GM12878 (cell line): ENCODE measurements around the gene ICA1L. TPM values are rescaled to one million over a fixed set of nuclear protein-coding genes. Genes with fewer than 3 reads are reported as not detected.
A peak's percentile ranks its signal among the peaks of the same experiment; 100 is the strongest.

ENCODE experiments used
- CREB1 ChIP-seq: IDR thresholded peaks from 2 replicates; pipeline ENCODE4 v1.6.1; 2012; ENCODE audit warnings: low read depth, mild to moderate bottlenecking, inconsistent platforms
- EZH2 ChIP-seq: IDR thresholded peaks from 2 replicates; pipeline ENCODE4 v1.6.1; 2012; ENCODE audit warnings: low read depth, mild to moderate bottlenecking, control low read depth, inconsistent platforms, low read length, borderline replicate concordance; ENCODE audit not compliant: control insufficient read depth
- IKZF1 ChIP-seq: fragments of 450-650 bp; conservative IDR thresholded peaks from 2 replicates; pipeline ENCODE4 v1.6.1; 2017; ENCODE audit warnings: antibody characterized with exemption, mild to moderate bottlenecking
- IKZF2 ChIP-seq, 2 experiments: fragments of 450-650 bp; IDR thresholded peaks; 2 replicates each; pipeline ENCODE4 v1.6.1; 2017; ENCODE audit warnings: mild to moderate bottlenecking in 2 of 2, moderate library complexity in 2 of 2
- JUND ChIP-seq: IDR thresholded peaks from 2 replicates; pipeline ENCODE4 v1.6.1; 2012; ENCODE audit warnings: low read depth, mild to moderate bottlenecking, low read length, improper control_type of control experiment, moderate library complexity
- KDM1A ChIP-seq: fragments of 200-600 bp; sonication (generic); IDR thresholded peaks from 2 replicates; pipeline ENCODE4 v1.6.1; 2016; ENCODE audit warnings: borderline replicate concordance
- MTA2 ChIP-seq: fragments of 450-650 bp; IDR thresholded peaks from 2 replicates; pipeline ENCODE4 v1.6.1; 2016; ENCODE audit warnings: low read depth, mild to moderate bottlenecking, moderate library complexity
- MYC ChIP-seq: IDR thresholded peaks from 2 replicates; pipeline ENCODE4 v1.6.1; 2011; ENCODE audit warnings: mild to moderate bottlenecking, low read length, moderate library complexity, inconsistent platforms; ENCODE audit not compliant: insufficient read depth, insufficient replicate concordance, insufficient read length, severe bottlenecking
- NBN ChIP-seq: fragments of 450-650 bp; IDR thresholded peaks from 2 replicates; pipeline ENCODE4 v1.6.1; 2016
- SP1 ChIP-seq: IDR thresholded peaks from one replicate; pipeline ENCODE4 v1.6.1; 2011; ENCODE audit warnings: low read depth, low read length
- STAT3 ChIP-seq: IDR thresholded peaks from 2 replicates; pipeline ENCODE4 v1.6.1; 2011; ENCODE audit warnings: low read depth, low read length, improper control_type of control experiment
- YBX1 ChIP-seq: fragments of 450-650 bp; IDR thresholded peaks from 2 replicates; pipeline ENCODE4 v1.6.1; 2016; ENCODE audit warnings: antibody characterized with exemption
- ZBED1 ChIP-seq: IDR thresholded peaks from 2 replicates; pipeline ENCODE4 v1.6.1; 2016; ENCODE audit warnings: borderline replicate concordance
- ZNF622 ChIP-seq: fragments of 450-650 bp; IDR thresholded peaks from 2 replicates; pipeline ENCODE4 v1.6.1; 2017; ENCODE audit warnings: mild to moderate bottlenecking, inconsistent platforms
- polyA plus RNA-seq, 11 experiments: library from polyadenylated mRNA; depleted of rRNA in 4 of 11; unstranded in 6 of 11; stranded (reverse) in 5 of 11; fragments of >200 nt; fragmentation: Nextera tagmentation in 4 of 11; fragmentation: Illumina TruSeq in 1 of 11; extraction: Ambion mirVana in 4 of 11; extraction: Trizol in 1 of 11; gene quantifications; 1 replicate in 1 of 11; 2 replicates in 10 of 11; pipeline versions ENCODE4 v1.2.1 to v1.2.3, GENCODE V29; 2011 to 2016; ENCODE audit warnings: inconsistent platforms in 2 of 11, missing spikeins in 2 of 11, low read depth in 1 of 11
- total RNA-seq, 4 experiments: library from RNA; depleted of rRNA in 3 of 4; stranded (reverse); fragments of >200 nt in 3 of 4; fragmentation: Illumina TruSeq in 1 of 4; extraction: Trizol in 1 of 4; gene quantifications; 2 replicates each; pipeline versions ENCODE4 v1.2.1 to v1.2.3, GENCODE V29; 2013 to 2021
- TF ChIP-seq, protein P1 (sequence below): fragments of 450-650 bp; formaldehyde crosslinking; IDR thresholded peaks from 2 replicates; pipeline ENCODE4 v1.4.0; 2020; ENCODE audit warnings: mild to moderate bottlenecking, moderate library complexity
- TF ChIP-seq, protein P2 (sequence below): IDR thresholded peaks from 2 replicates; pipeline ENCODE4 v1.6.1; 2011; ENCODE audit warnings: low read depth, mild to moderate bottlenecking, low read length, moderate library complexity, borderline replicate concordance; ENCODE audit errors: extremely low read depth
- TF ChIP-seq, protein P3 (sequence below): IDR thresholded peaks from 2 replicates; pipeline ENCODE4 v1.6.1; 2012; ENCODE audit warnings: mild to moderate bottlenecking, low read depth, low read length
- TF ChIP-seq, protein P4 (sequence below): fragments of 450-650 bp; IDR thresholded peaks from 2 replicates; pipeline ENCODE4 v1.6.1; 2017; ENCODE audit warnings: mild to moderate bottlenecking, moderate library complexity

Gene ICA1L
- total and polyA plus RNA-seq, 10 of the 15 experiments (the other 5 are each of a cell fraction or from before 2014, with no cell fraction given), result 0.85 to 7.4 (median 3.6) TPM

DNA sequence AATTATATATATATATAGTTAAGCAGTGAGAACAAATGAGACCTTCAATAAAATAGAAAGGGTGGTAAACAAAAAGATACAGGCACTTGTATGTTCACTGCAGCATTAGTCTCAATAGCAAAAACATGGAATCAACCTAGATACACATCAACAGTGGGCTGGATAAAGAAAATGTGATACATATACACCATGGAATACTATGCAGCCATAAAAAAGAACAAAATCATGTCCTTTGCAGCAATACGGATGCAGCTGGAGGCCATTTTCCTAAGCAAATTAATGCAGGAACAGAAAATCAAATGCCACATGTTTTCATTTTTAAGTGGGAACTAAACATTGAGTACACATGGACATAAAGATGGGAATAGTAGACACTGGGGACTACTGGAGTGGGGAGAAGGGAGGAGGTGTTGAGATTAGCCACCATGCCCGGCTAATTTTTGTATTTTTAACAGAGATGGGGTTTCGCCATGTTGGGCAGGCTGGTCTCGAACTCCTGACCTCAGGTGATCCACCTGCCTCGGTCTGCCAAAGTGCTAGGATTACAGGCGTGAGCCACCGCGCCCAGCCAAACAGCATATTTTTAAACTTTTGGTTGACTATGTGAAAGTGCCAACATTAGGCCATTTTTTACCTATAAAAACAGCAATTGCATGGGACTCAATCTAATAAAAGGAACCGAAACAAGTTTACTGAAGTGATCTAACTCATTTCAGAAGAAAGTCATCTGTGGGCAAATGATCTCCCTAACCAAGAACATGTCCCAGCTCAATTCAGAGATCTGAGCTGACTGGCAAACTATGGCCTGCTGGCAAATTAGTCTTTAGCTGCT is 23.7 kb downstream of the ICA1L start (continued):
- TF ChIP-seq ZNF622 (no peak), SP1 (no peak), ZBED1 (no peak), YBX1 (no peak), JUND (0 out of 2 replicates have a peak, but pooled peaks have one; percentile 51), NBN (peak; percentile 69; the same call in 1 of the 2 replicates), IKZF2 (IDR thresholded peaks at IDR 0.05) (peak; percentile 44 to 76; a peak in 3 of 4 replicates), MYC (no peak), EZH2 (no peak), MTA2 (peak; percentile 82), STAT3 (no peak; the same call in 1 of the 2 replicates), CREB1 (no peak), IKZF1 (peak; percentile 55), KDM1A (no peak)
- TF ChIP-seq, protein P1, sequence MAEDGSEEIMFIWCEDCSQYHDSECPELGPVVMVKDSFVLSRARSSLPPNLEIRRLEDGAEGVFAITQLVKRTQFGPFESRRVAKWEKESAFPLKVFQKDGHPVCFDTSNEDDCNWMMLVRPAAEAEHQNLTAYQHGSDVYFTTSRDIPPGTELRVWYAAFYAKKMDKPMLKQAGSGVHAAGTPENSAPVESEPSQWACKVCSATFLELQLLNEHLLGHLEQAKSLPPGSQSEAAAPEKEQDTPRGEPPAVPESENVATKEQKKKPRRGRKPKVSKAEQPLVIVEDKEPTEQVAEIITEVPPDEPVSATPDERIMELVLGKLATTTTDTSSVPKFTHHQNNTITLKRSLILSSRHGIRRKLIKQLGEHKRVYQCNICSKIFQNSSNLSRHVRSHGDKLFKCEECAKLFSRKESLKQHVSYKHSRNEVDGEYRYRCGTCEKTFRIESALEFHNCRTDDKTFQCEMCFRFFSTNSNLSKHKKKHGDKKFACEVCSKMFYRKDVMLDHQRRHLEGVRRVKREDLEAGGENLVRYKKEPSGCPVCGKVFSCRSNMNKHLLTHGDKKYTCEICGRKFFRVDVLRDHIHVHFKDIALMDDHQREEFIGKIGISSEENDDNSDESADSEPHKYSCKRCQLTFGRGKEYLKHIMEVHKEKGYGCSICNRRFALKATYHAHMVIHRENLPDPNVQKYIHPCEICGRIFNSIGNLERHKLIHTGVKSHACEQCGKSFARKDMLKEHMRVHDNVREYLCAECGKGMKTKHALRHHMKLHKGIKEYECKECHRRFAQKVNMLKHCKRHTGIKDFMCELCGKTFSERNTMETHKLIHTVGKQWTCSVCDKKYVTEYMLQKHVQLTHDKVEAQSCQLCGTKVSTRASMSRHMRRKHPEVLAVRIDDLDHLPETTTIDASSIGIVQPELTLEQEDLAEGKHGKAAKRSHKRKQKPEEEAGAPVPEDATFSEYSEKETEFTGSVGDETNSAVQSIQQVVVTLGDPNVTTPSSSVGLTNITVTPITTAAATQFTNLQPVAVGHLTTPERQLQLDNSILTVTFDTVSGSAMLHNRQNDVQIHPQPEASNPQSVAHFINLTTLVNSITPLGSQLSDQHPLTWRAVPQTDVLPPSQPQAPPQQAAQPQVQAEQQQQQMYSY (CRISPR knock-in tag), result no peak
- TF ChIP-seq, protein P2, sequence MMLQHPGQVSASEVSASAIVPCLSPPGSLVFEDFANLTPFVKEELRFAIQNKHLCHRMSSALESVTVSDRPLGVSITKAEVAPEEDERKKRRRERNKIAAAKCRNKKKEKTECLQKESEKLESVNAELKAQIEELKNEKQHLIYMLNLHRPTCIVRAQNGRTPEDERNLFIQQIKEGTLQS, result no peak
- TF ChIP-seq, protein P3, sequence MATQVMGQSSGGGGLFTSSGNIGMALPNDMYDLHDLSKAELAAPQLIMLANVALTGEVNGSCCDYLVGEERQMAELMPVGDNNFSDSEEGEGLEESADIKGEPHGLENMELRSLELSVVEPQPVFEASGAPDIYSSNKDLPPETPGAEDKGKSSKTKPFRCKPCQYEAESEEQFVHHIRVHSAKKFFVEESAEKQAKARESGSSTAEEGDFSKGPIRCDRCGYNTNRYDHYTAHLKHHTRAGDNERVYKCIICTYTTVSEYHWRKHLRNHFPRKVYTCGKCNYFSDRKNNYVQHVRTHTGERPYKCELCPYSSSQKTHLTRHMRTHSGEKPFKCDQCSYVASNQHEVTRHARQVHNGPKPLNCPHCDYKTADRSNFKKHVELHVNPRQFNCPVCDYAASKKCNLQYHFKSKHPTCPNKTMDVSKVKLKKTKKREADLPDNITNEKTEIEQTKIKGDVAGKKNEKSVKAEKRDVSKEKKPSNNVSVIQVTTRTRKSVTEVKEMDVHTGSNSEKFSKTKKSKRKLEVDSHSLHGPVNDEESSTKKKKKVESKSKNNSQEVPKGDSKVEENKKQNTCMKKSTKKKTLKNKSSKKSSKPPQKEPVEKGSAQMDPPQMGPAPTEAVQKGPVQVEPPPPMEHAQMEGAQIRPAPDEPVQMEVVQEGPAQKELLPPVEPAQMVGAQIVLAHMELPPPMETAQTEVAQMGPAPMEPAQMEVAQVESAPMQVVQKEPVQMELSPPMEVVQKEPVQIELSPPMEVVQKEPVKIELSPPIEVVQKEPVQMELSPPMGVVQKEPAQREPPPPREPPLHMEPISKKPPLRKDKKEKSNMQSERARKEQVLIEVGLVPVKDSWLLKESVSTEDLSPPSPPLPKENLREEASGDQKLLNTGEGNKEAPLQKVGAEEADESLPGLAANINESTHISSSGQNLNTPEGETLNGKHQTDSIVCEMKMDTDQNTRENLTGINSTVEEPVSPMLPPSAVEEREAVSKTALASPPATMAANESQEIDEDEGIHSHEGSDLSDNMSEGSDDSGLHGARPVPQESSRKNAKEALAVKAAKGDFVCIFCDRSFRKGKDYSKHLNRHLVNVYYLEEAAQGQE, result no peak
- TF ChIP-seq, protein P4, sequence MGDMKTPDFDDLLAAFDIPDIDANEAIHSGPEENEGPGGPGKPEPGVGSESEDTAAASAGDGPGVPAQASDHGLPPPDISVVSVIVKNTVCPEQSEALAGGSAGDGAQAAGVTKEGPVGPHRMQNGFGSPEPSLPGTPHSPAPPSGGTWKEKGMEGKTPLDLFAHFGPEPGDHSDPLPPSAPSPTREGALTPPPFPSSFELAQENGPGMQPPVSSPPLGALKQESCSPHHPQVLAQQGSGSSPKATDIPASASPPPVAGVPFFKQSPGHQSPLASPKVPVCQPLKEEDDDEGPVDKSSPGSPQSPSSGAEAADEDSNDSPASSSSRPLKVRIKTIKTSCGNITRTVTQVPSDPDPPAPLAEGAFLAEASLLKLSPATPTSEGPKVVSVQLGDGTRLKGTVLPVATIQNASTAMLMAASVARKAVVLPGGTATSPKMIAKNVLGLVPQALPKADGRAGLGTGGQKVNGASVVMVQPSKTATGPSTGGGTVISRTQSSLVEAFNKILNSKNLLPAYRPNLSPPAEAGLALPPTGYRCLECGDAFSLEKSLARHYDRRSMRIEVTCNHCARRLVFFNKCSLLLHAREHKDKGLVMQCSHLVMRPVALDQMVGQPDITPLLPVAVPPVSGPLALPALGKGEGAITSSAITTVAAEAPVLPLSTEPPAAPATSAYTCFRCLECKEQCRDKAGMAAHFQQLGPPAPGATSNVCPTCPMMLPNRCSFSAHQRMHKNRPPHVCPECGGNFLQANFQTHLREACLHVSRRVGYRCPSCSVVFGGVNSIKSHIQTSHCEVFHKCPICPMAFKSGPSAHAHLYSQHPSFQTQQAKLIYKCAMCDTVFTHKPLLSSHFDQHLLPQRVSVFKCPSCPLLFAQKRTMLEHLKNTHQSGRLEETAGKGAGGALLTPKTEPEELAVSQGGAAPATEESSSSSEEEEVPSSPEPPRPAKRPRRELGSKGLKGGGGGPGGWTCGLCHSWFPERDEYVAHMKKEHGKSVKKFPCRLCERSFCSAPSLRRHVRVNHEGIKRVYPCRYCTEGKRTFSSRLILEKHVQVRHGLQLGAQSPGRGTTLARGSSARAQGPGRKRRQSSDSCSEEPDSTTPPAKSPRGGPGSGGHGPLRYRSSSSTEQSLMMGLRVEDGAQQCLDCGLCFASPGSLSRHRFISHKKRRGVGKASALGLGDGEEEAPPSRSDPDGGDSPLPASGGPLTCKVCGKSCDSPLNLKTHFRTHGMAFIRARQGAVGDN, result peak; percentile 43; the same call in 1 of the 2 replicates
